H1 (cell line): ENCODE measurements around the gene KLHL29. TPM values are rescaled to one million over a fixed set of nuclear protein-coding genes. Genes with fewer than 3 reads are reported as not detected.

Experiments
- CTCF ChIA-PET: fragments of 300-600 bp; sonication (Branson Sonifier 250); formaldehyde crosslinking; loops from one replicate; lab custom pipeline; 2021; ENCODE audit not compliant: partially characterized antibody; lab: Charles Lee
- POLR2A ChIA-PET: fragments of 300-600 bp; sonication (Branson Sonifier 250); formaldehyde crosslinking; loops from one replicate; lab custom pipeline; 2021; ENCODE audit warnings: inconsistent platforms; ENCODE audit not compliant: partially characterized antibody; lab: Charles Lee
- DNase-seq, 2 experiments: peaks; one replicate each; pipeline versions ENCODE4 v3.0.0 to v3.0.0-alpha.2; 2010 to 2022; ENCODE audit warnings: low spot score in 2 of 2, low read depth in 1 of 2, mixed read lengths in 1 of 2
- FAIRE-seq: peaks from 2 replicates; lab custom pipeline; 2011; peaks lifted over from hg19 to GRCh38; lab: Jason Lieb, UNC
- H2AFZ ChIP-seq: 2 replicates; pipeline ENCODE4 v1.8.1; 2012; ENCODE audit warnings: low read length, inconsistent platforms
- H2AK5ac ChIP-seq: 2 replicates; pipeline ENCODE4 v1.6.1; 2013; ENCODE audit warnings: low read depth, low read length
- H2BK120ac ChIP-seq: replicated peaks from 2 replicates; pipeline ENCODE3; 2013; ENCODE audit warnings: low read depth, low read length, inconsistent platforms
- H2BK12ac ChIP-seq: 2 replicates; pipeline ENCODE4 v1.6.1; 2013; ENCODE audit warnings: low read depth, low read length
- H2BK15ac ChIP-seq: 2 replicates; pipeline ENCODE4 v1.6.1; 2013; ENCODE audit warnings: low read length
- H2BK20ac ChIP-seq: 2 replicates; pipeline ENCODE4 v1.6.1; 2013; ENCODE audit warnings: low read length
- H2BK5ac ChIP-seq: 2 replicates; pipeline ENCODE4 v1.6.1; 2013; ENCODE audit warnings: low read depth, low read length
- H3K14ac ChIP-seq: 2 replicates; pipeline ENCODE4 v1.6.1; 2013; ENCODE audit warnings: inconsistent platforms; ENCODE audit not compliant: insufficient read length
- H3K18ac ChIP-seq: 2 replicates; pipeline ENCODE4 v1.6.1; 2013; ENCODE audit warnings: low read length; ENCODE audit errors: extremely low read depth
- H3K23ac ChIP-seq: 2 replicates; pipeline ENCODE4 v1.6.1; 2013; ENCODE audit warnings: inconsistent platforms; ENCODE audit not compliant: insufficient read length
- H3K23me2 ChIP-seq: 2 replicates; pipeline ENCODE4 v1.6.1; 2013; ENCODE audit warnings: low read depth, low read length
- H3K27ac ChIP-seq: 2 replicates; pipeline ENCODE4 v1.6.1; 2011; ENCODE audit warnings: low read depth, low read length, inconsistent platforms
- H3K27me3 ChIP-seq, 4 experiments: replicated peaks in 1 of 4; 1 replicate in 1 of 4; 2 replicates in 3 of 4; pipeline versions ENCODE4 v1.6.1 to v1.8.1; 2011 to 2013; ENCODE audit warnings: low read length in 3 of 4, mild to moderate bottlenecking in 3 of 4, inconsistent platforms in 2 of 4, mixed read lengths in 2 of 4, moderate library complexity in 1 of 4; ENCODE audit not compliant: control insufficient read depth in 3 of 4, insufficient read depth in 3 of 4; ENCODE audit errors: extremely low read depth in 1 of 4
- H3K36me3 ChIP-seq, 4 experiments: 2 replicates each; pipeline versions ENCODE4 v1.6.1 to v1.8.1; 2011 to 2013; ENCODE audit warnings: mild to moderate bottlenecking in 4 of 4, low read length in 3 of 4, moderate library complexity in 2 of 4, control low read depth in 1 of 4, inconsistent platforms in 1 of 4; ENCODE audit not compliant: insufficient read depth in 4 of 4, control insufficient read depth in 2 of 4
- H3K4ac ChIP-seq: replicated peaks from 2 replicates; pipeline ENCODE3; 2013; ENCODE audit warnings: low read length, low read depth, mixed read lengths, inconsistent platforms; ENCODE audit not compliant: insufficient read length
- H3K4me1 ChIP-seq, 4 experiments: replicated peaks in 1 of 4; 1 replicate in 1 of 4; 2 replicates in 3 of 4; pipeline versions ENCODE4 v1.6.1 to v1.8.1; 2011 to 2013; ENCODE audit warnings: low read length in 3 of 4, inconsistent platforms in 2 of 4, mixed read lengths in 1 of 4; ENCODE audit not compliant: insufficient read depth in 4 of 4, control insufficient read depth in 3 of 4
- H3K4me2 ChIP-seq, 2 experiments: 2 replicates each; pipeline versions ENCODE4 v1.6.1 to v1.8.1; 2011 to 2013; ENCODE audit warnings: low read depth in 2 of 2, low read length in 2 of 2, control low read depth in 1 of 2, inconsistent platforms in 1 of 2, mild to moderate bottlenecking in 1 of 2; ENCODE audit not compliant: insufficient read depth in 1 of 2
- H3K4me3 ChIP-seq, 4 experiments: fragments of 200-600, 300-600 bp in 1 of 4; sonication (generic), shearing (Covaris generic), sonication (Bioruptor Twin) in 1 of 4; 2 replicates each; pipeline versions ENCODE4 v1.5.1 to v1.8.1; 2011 to 2016; ENCODE audit warnings: low read length in 4 of 4, low read depth in 3 of 4, control low read depth in 2 of 4, inconsistent platforms in 2 of 4, mild to moderate bottlenecking in 2 of 4, mixed read lengths in 1 of 4, moderate library complexity in 1 of 4; ENCODE audit not compliant: insufficient read depth in 2 of 4; ENCODE audit errors: extremely low read depth in 1 of 4
- H3K56ac ChIP-seq: replicated peaks from 2 replicates; pipeline ENCODE3; 2013; ENCODE audit warnings: low read depth, mild to moderate bottlenecking, mixed read lengths, low read length, inconsistent platforms; ENCODE audit not compliant: insufficient read length
- H3K79me1 ChIP-seq: 2 replicates; pipeline ENCODE4 v1.6.1; 2013; ENCODE audit warnings: low read depth, low read length, control low read depth
- H3K79me2 ChIP-seq, 2 experiments: 2 replicates each; pipeline versions ENCODE4 v1.6.1 to v1.8.1; 2012 to 2013; ENCODE audit warnings: low read length in 2 of 2, mild to moderate bottlenecking in 2 of 2, inconsistent platforms in 1 of 2; ENCODE audit not compliant: insufficient read depth in 2 of 2, control insufficient read depth in 1 of 2
- H3K9ac ChIP-seq, 4 experiments: replicated peaks in 1 of 4; 1 replicate in 1 of 4; 2 replicates in 3 of 4; pipeline versions ENCODE4 v1.6.1 to v1.8.1; 2011 to 2013; ENCODE audit warnings: low read depth in 3 of 4, low read length in 3 of 4, control low read depth in 2 of 4, mild to moderate bottlenecking in 2 of 4, moderate library complexity in 2 of 4, inconsistent platforms in 1 of 4; ENCODE audit errors: extremely low read depth in 1 of 4
- H3K9me3 ChIP-seq, 2 experiments: 2 replicates each; pipeline versions ENCODE4 v1.6.1 to v1.8.1; 2012 to 2013; ENCODE audit warnings: mild to moderate bottlenecking in 2 of 2, moderate library complexity in 2 of 2, control low read depth in 1 of 2, inconsistent platforms in 1 of 2, low read depth in 1 of 2, low read length in 1 of 2, mixed read lengths in 1 of 2; ENCODE audit not compliant: insufficient read depth in 2 of 2
- H4K20me1 ChIP-seq, 2 experiments: replicated peaks in 1 of 2; 2 replicates each; pipeline versions ENCODE3 to v1.8.1; 2011 to 2013; ENCODE audit warnings: inconsistent platforms in 2 of 2, low read length in 2 of 2, mild to moderate bottlenecking in 1 of 2; ENCODE audit not compliant: insufficient read depth in 2 of 2, control insufficient read depth in 1 of 2
- H4K5ac ChIP-seq: 2 replicates; pipeline ENCODE4 v1.6.1; 2013; ENCODE audit warnings: low read length, low read depth, mixed read lengths, inconsistent platforms; ENCODE audit not compliant: insufficient read length
- H4K8ac ChIP-seq: 2 replicates; pipeline ENCODE4 v1.8.0; 2013; ENCODE audit warnings: mild to moderate bottlenecking, moderate library complexity, low read length, inconsistent platforms; ENCODE audit not compliant: insufficient read depth; ENCODE audit errors: extremely low read depth
- H4K91ac ChIP-seq: replicated peaks from 2 replicates; pipeline ENCODE3; 2013; ENCODE audit warnings: low read length, mixed read lengths, inconsistent platforms; ENCODE audit not compliant: insufficient read length
- BACH1 ChIP-seq: IDR thresholded peaks from 2 replicates; pipeline ENCODE4 v1.6.1; 2012; ENCODE audit warnings: low read length, improper control_type of control experiment
- CHD1 ChIP-seq: IDR thresholded peaks from 2 replicates; pipeline ENCODE4 v1.6.1; 2012; ENCODE audit warnings: low read depth, low read length, improper control_type of control experiment
- CHD2 ChIP-seq: IDR thresholded peaks from 2 replicates; pipeline ENCODE4 v1.6.1; 2012; ENCODE audit warnings: low read length, improper control_type of control experiment
- CREB1 ChIP-seq: IDR thresholded peaks from 2 replicates; pipeline ENCODE4 v1.6.1; 2012; ENCODE audit warnings: inconsistent platforms
- CTCF ChIP-seq, 3 experiments: IDR thresholded peaks; 1 replicate in 2 of 3; 2 replicates in 1 of 3; pipeline versions ENCODE4 v1.5.1 to v1.6.1; 2011; ENCODE audit warnings: low read length in 3 of 3, mild to moderate bottlenecking in 3 of 3, inconsistent platforms in 2 of 3, low read depth in 1 of 3, moderate library complexity in 1 of 3; ENCODE audit not compliant: insufficient read depth in 1 of 3; ENCODE audit errors: control extremely low read depth in 1 of 3
- E2F6 ChIP-seq: IDR thresholded peaks from 2 replicates; pipeline ENCODE4 v1.6.1; 2012; ENCODE audit warnings: inconsistent platforms
- EGR1 ChIP-seq: IDR thresholded peaks from 2 replicates; pipeline ENCODE4 v1.6.1; 2011; ENCODE audit warnings: low read depth, low read length, borderline replicate concordance
- GTF2F1 ChIP-seq: IDR thresholded peaks from 2 replicates; pipeline ENCODE4 v1.6.1; 2012; ENCODE audit warnings: low read depth, low read length, improper control_type of control experiment, borderline replicate concordance
- JUN ChIP-seq: IDR thresholded peaks from 2 replicates; pipeline ENCODE4 v1.6.1; 2011; ENCODE audit warnings: low read depth, mild to moderate bottlenecking, improper control_type of control experiment, low read length
- RFX5 ChIP-seq: IDR thresholded peaks from 2 replicates; pipeline ENCODE4 v1.6.1; 2011; ENCODE audit warnings: low read depth, low read length, improper control_type of control experiment, borderline replicate concordance
- SP4 ChIP-seq: IDR thresholded peaks from 2 replicates; pipeline ENCODE4 v1.6.1; 2012; ENCODE audit warnings: low read length, inconsistent platforms
- SRF ChIP-seq: IDR thresholded peaks from 2 replicates; pipeline ENCODE4 v1.6.1; 2011; ENCODE audit warnings: mild to moderate bottlenecking, low read depth, low read length, moderate library complexity
- WGBS, 2 experiments: shearing (Covaris generic) in 1 of 2; methylation state at CpG; one replicate each; pipeline versions ENCODE4 v1.1.6 to v1.1.7; 2013 to 2015; ENCODE audit warnings: low lambda C conversion rate in 2 of 2, mixed read lengths in 2 of 2, inconsistent platforms in 1 of 2, low coverage in 1 of 2, missing lambda C conversion rate in 1 of 2; ENCODE audit not compliant: insufficient replicate concordance in 2 of 2, insufficient coverage in 1 of 2, insufficient read length in 1 of 2; ENCODE audit errors: extremely low coverage in 1 of 2, missing lambda C conversion rate in 1 of 2; 5-methylcytosine and 5-hydroxymethylcytosine counted together
- polyA plus RNA-seq, 7 experiments: library from polyadenylated mRNA; depleted of rRNA in 3 of 7; stranded (reverse) in 5 of 7; unstranded in 2 of 7; fragments of >200 nt in 5 of 7; fragments of 200-250 nt in 2 of 7; gene quantifications; 1 replicate in 5 of 7; 2 replicates in 1 of 7; 4 replicates in 1 of 7; pipeline versions ENCODE4 v1.2.1 to v1.2.3, GENCODE V29; 2011 to 2013; ENCODE audit warnings: missing spikeins in 2 of 7, mixed read lengths in 2 of 7
- total RNA-seq: library from RNA; stranded (reverse); fragmentation: NEBNext Ultra II Directional; extraction: Animal tissue kit (Norgen Biotek cat#: 25700); gene quantifications from 2 replicates; pipeline ENCODE4 v1.2.1, GENCODE V29; 2021

The KLHL29 gene
- total and polyA plus RNA-seq, 2 of the 8 experiments (the other 6 are each of a cell fraction or from before 2014, with no cell fraction given): 1.1 to 4.7 TPM

GRCh38 chr2:23545811-23546210 is 160.8 kb downstream of the KLHL29 start:
- Histone ChIP-seq H2BK120ac (no peak overlapping the region), H3K79me1 (no peaks in the 10 kb centered on the region), H3K36me3 (no peaks in the 10 kb centered on the region), H3K18ac (no peak overlapping the region), H2BK12ac (no peak overlapping the region), H2AK5ac (no peak overlapping the region)
- 83% methylated on average over 3 of the region's 3 CpGs; no CpG with 5 or more reads in 1 of the 2 experiments for WGBS, 2 experiments
- TF ChIP-seq BACH1 (no peak), RFX5 (no peak), EGR1 (no peak), CHD1 (no peak), E2F6 (no peak), CTCF (IDR thresholded peaks at IDR 0.05; ENCODE audit: control extremely low read depth in 1 of 3, insufficient read depth in 1 of 3, low read depth in 1 of 3, low read length in 3 of 3) (no peak), CHD2 (no peak), SP4 (no peak), CREB1 (no peak), JUN (no peak), GTF2F1 (no peak), SRF (no peak)
- TF ChIP-seq, all 59 proteins: peak for 0
- Histone ChIP-seq H3K4me2 (no peak overlapping the region), H3K4me3 (no peak overlapping the region), H2BK20ac (no peak overlapping the region), H3K27ac (no peak overlapping the region), H4K20me1 (no peaks in the 10 kb centered on the region), H4K5ac (no peak overlapping the region), H3K56ac (no peak overlapping the region), H3K9ac (no peak overlapping the region), H2BK15ac (no peak overlapping the region), H2BK5ac (no peak overlapping the region), H2AFZ (no peak overlapping the region), H3K27me3 (no peaks in the 10 kb centered on the region), H3K23me2 (no peaks in the 10 kb centered on the region; the same call in 1 of the 2 replicates), H3K14ac (no peak overlapping the region), H4K8ac (peak overlapping the region; percentile 26; the same call in 1 of the 2 replicates), H3K4ac (no peak overlapping the region), H3K79me2 (no peaks in the 10 kb centered on the region), H3K9me3 (no peaks in the 10 kb centered on the region), H4K91ac (peak overlapping the region; percentile 22), H3K23ac (no peak overlapping the region), H3K4me1 (peaks cover 0 to 5% (median 1%) of the 10 kb centered on the region in 4 experiments; a peak in 3 of 7 replicates)
- ChIA-PET CTCF (interaction anchor here (0.8 to 2.2 kb wide), 10 partner anchors 10 to 78 kb away, joined by 3 to 7 read pairs (median 4); no protein-coding TSS in a partner anchor), POLR2A (no interaction called here)
- FAIRE-seq (no peak), DNase-seq (no peak)
